H1 (cell line): ENCODE results near the gene MAGI3. TPM values are rescaled to one million over a fixed set of nuclear protein-coding genes. Genes with fewer than 3 reads are reported as not detected.

ENCODE experiments used
- CTCF ChIA-PET: fragments of 300-600 bp; sonication (Branson Sonifier 250); formaldehyde crosslinking; loops from one replicate; lab custom pipeline; 2021; ENCODE audit not compliant: partially characterized antibody; lab: Charles Lee
- POLR2A ChIA-PET: fragments of 300-600 bp; sonication (Branson Sonifier 250); formaldehyde crosslinking; loops from one replicate; lab custom pipeline; 2021; ENCODE audit warnings: inconsistent platforms; ENCODE audit not compliant: partially characterized antibody; lab: Charles Lee
- DNase-seq, 2 experiments: peaks; one replicate each; pipeline versions ENCODE4 v3.0.0 to v3.0.0-alpha.2; 2010 to 2022; ENCODE audit warnings: low spot score in 2 of 2, low read depth in 1 of 2, mixed read lengths in 1 of 2
- FAIRE-seq: peaks from 2 replicates; lab custom pipeline; 2011; peaks lifted over from hg19 to GRCh38; lab: Jason Lieb, UNC
- H2AFZ ChIP-seq: 2 replicates; pipeline ENCODE4 v1.8.1; 2012; ENCODE audit warnings: low read length, inconsistent platforms
- H2AK5ac ChIP-seq: 2 replicates; pipeline ENCODE4 v1.6.1; 2013; ENCODE audit warnings: low read depth, low read length
- H2BK120ac ChIP-seq: replicated peaks from 2 replicates; pipeline ENCODE3; 2013; ENCODE audit warnings: low read depth, low read length, inconsistent platforms
- H2BK12ac ChIP-seq: 2 replicates; pipeline ENCODE4 v1.6.1; 2013; ENCODE audit warnings: low read depth, low read length
- H2BK15ac ChIP-seq: 2 replicates; pipeline ENCODE4 v1.6.1; 2013; ENCODE audit warnings: low read length
- H2BK20ac ChIP-seq: 2 replicates; pipeline ENCODE4 v1.6.1; 2013; ENCODE audit warnings: low read length
- H2BK5ac ChIP-seq: 2 replicates; pipeline ENCODE4 v1.6.1; 2013; ENCODE audit warnings: low read depth, low read length
- H3K14ac ChIP-seq: 2 replicates; pipeline ENCODE4 v1.6.1; 2013; ENCODE audit warnings: inconsistent platforms; ENCODE audit not compliant: insufficient read length
- H3K18ac ChIP-seq: 2 replicates; pipeline ENCODE4 v1.6.1; 2013; ENCODE audit warnings: low read length; ENCODE audit errors: extremely low read depth
- H3K23ac ChIP-seq: 2 replicates; pipeline ENCODE4 v1.6.1; 2013; ENCODE audit warnings: inconsistent platforms; ENCODE audit not compliant: insufficient read length
- H3K23me2 ChIP-seq: 2 replicates; pipeline ENCODE4 v1.6.1; 2013; ENCODE audit warnings: low read depth, low read length
- H3K27ac ChIP-seq: 2 replicates; pipeline ENCODE4 v1.6.1; 2011; ENCODE audit warnings: low read depth, low read length, inconsistent platforms
- H3K27me3 ChIP-seq, 4 experiments: replicated peaks in 1 of 4; 1 replicate in 1 of 4; 2 replicates in 3 of 4; pipeline versions ENCODE4 v1.6.1 to v1.8.1; 2011 to 2013; ENCODE audit warnings: low read length in 3 of 4, mild to moderate bottlenecking in 3 of 4, inconsistent platforms in 2 of 4, mixed read lengths in 2 of 4, moderate library complexity in 1 of 4; ENCODE audit not compliant: control insufficient read depth in 3 of 4, insufficient read depth in 3 of 4; ENCODE audit errors: extremely low read depth in 1 of 4
- H3K36me3 ChIP-seq, 4 experiments: 2 replicates each; pipeline versions ENCODE4 v1.6.1 to v1.8.1; 2011 to 2013; ENCODE audit warnings: mild to moderate bottlenecking in 4 of 4, low read length in 3 of 4, moderate library complexity in 2 of 4, control low read depth in 1 of 4, inconsistent platforms in 1 of 4; ENCODE audit not compliant: insufficient read depth in 4 of 4, control insufficient read depth in 2 of 4
- H3K4ac ChIP-seq: replicated peaks from 2 replicates; pipeline ENCODE3; 2013; ENCODE audit warnings: low read length, low read depth, mixed read lengths, inconsistent platforms; ENCODE audit not compliant: insufficient read length
- H3K4me1 ChIP-seq, 4 experiments: replicated peaks in 1 of 4; 1 replicate in 1 of 4; 2 replicates in 3 of 4; pipeline versions ENCODE4 v1.6.1 to v1.8.1; 2011 to 2013; ENCODE audit warnings: low read length in 3 of 4, inconsistent platforms in 2 of 4, mixed read lengths in 1 of 4; ENCODE audit not compliant: insufficient read depth in 4 of 4, control insufficient read depth in 3 of 4
- H3K4me2 ChIP-seq, 2 experiments: 2 replicates each; pipeline versions ENCODE4 v1.6.1 to v1.8.1; 2011 to 2013; ENCODE audit warnings: low read depth in 2 of 2, low read length in 2 of 2, control low read depth in 1 of 2, inconsistent platforms in 1 of 2, mild to moderate bottlenecking in 1 of 2; ENCODE audit not compliant: insufficient read depth in 1 of 2
- H3K4me3 ChIP-seq, 4 experiments: fragments of 200-600, 300-600 bp in 1 of 4; sonication (generic), shearing (Covaris generic), sonication (Bioruptor Twin) in 1 of 4; 2 replicates each; pipeline versions ENCODE4 v1.5.1 to v1.8.1; 2011 to 2016; ENCODE audit warnings: low read length in 4 of 4, low read depth in 3 of 4, control low read depth in 2 of 4, inconsistent platforms in 2 of 4, mild to moderate bottlenecking in 2 of 4, mixed read lengths in 1 of 4, moderate library complexity in 1 of 4; ENCODE audit not compliant: insufficient read depth in 2 of 4; ENCODE audit errors: extremely low read depth in 1 of 4
- H3K56ac ChIP-seq: replicated peaks from 2 replicates; pipeline ENCODE3; 2013; ENCODE audit warnings: low read depth, mild to moderate bottlenecking, mixed read lengths, low read length, inconsistent platforms; ENCODE audit not compliant: insufficient read length
- H3K79me1 ChIP-seq: 2 replicates; pipeline ENCODE4 v1.6.1; 2013; ENCODE audit warnings: low read depth, low read length, control low read depth
- H3K79me2 ChIP-seq, 2 experiments: 2 replicates each; pipeline versions ENCODE4 v1.6.1 to v1.8.1; 2012 to 2013; ENCODE audit warnings: low read length in 2 of 2, mild to moderate bottlenecking in 2 of 2, inconsistent platforms in 1 of 2; ENCODE audit not compliant: insufficient read depth in 2 of 2, control insufficient read depth in 1 of 2
- H3K9ac ChIP-seq, 4 experiments: replicated peaks in 1 of 4; 1 replicate in 1 of 4; 2 replicates in 3 of 4; pipeline versions ENCODE4 v1.6.1 to v1.8.1; 2011 to 2013; ENCODE audit warnings: low read depth in 3 of 4, low read length in 3 of 4, control low read depth in 2 of 4, mild to moderate bottlenecking in 2 of 4, moderate library complexity in 2 of 4, inconsistent platforms in 1 of 4; ENCODE audit errors: extremely low read depth in 1 of 4
- H3K9me3 ChIP-seq, 2 experiments: 2 replicates each; pipeline versions ENCODE4 v1.6.1 to v1.8.1; 2012 to 2013; ENCODE audit warnings: mild to moderate bottlenecking in 2 of 2, moderate library complexity in 2 of 2, control low read depth in 1 of 2, inconsistent platforms in 1 of 2, low read depth in 1 of 2, low read length in 1 of 2, mixed read lengths in 1 of 2; ENCODE audit not compliant: insufficient read depth in 2 of 2
- H4K20me1 ChIP-seq, 2 experiments: replicated peaks in 1 of 2; 2 replicates each; pipeline versions ENCODE3 to v1.8.1; 2011 to 2013; ENCODE audit warnings: inconsistent platforms in 2 of 2, low read length in 2 of 2, mild to moderate bottlenecking in 1 of 2; ENCODE audit not compliant: insufficient read depth in 2 of 2, control insufficient read depth in 1 of 2
- H4K5ac ChIP-seq: 2 replicates; pipeline ENCODE4 v1.6.1; 2013; ENCODE audit warnings: low read length, low read depth, mixed read lengths, inconsistent platforms; ENCODE audit not compliant: insufficient read length
- H4K8ac ChIP-seq: 2 replicates; pipeline ENCODE4 v1.8.0; 2013; ENCODE audit warnings: mild to moderate bottlenecking, moderate library complexity, low read length, inconsistent platforms; ENCODE audit not compliant: insufficient read depth; ENCODE audit errors: extremely low read depth
- H4K91ac ChIP-seq: replicated peaks from 2 replicates; pipeline ENCODE3; 2013; ENCODE audit warnings: low read length, mixed read lengths, inconsistent platforms; ENCODE audit not compliant: insufficient read length
- BCL11A ChIP-seq, 2 experiments: IDR thresholded peaks; one replicate each; pipeline ENCODE4 v1.6.1; 2011; ENCODE audit warnings: low read depth in 2 of 2, low read length in 2 of 2, mild to moderate bottlenecking in 2 of 2
- BRCA1 ChIP-seq: IDR thresholded peaks from 2 replicates; pipeline ENCODE4 v1.6.1; 2012; ENCODE audit warnings: low read depth, low read length, improper control_type of control experiment
- EP300 ChIP-seq, 2 experiments: IDR thresholded peaks; 1 replicate in 1 of 2; 2 replicates in 1 of 2; pipeline ENCODE4 v1.6.1; 2011 to 2012; ENCODE audit warnings: low read depth in 2 of 2, low read length in 2 of 2, mild to moderate bottlenecking in 2 of 2, borderline replicate concordance in 1 of 2, inconsistent platforms in 1 of 2, moderate library complexity in 1 of 2
- JUND ChIP-seq: IDR thresholded peaks from 2 replicates; pipeline ENCODE4 v1.6.1; 2011; ENCODE audit warnings: mild to moderate bottlenecking, improper control_type of control experiment, low read length
- POLR2A ChIP-seq, 2 experiments: IDR thresholded peaks; 1 replicate in 1 of 2; 2 replicates in 1 of 2; pipeline ENCODE4 v1.6.1; 2011; ENCODE audit warnings: low read depth in 2 of 2, low read length in 2 of 2, mild to moderate bottlenecking in 2 of 2; ENCODE audit errors: control extremely low read depth in 1 of 2
- RFX5 ChIP-seq: IDR thresholded peaks from 2 replicates; pipeline ENCODE4 v1.6.1; 2011; ENCODE audit warnings: low read depth, low read length, improper control_type of control experiment, borderline replicate concordance
- SP4 ChIP-seq: IDR thresholded peaks from 2 replicates; pipeline ENCODE4 v1.6.1; 2012; ENCODE audit warnings: low read length, inconsistent platforms
- TAF1 ChIP-seq: IDR thresholded peaks from 2 replicates; pipeline ENCODE4 v1.6.1; 2011; ENCODE audit warnings: mild to moderate bottlenecking, low read depth, low read length
- YY1 ChIP-seq: IDR thresholded peaks from 2 replicates; pipeline ENCODE4 v1.6.1; 2011; ENCODE audit warnings: low read depth, mild to moderate bottlenecking, low read length
- polyA plus RNA-seq, 7 experiments: library from polyadenylated mRNA; depleted of rRNA in 3 of 7; stranded (reverse) in 5 of 7; unstranded in 2 of 7; fragments of >200 nt in 5 of 7; fragments of 200-250 nt in 2 of 7; gene quantifications; 1 replicate in 5 of 7; 2 replicates in 1 of 7; 4 replicates in 1 of 7; pipeline versions ENCODE4 v1.2.1 to v1.2.3, GENCODE V29; 2011 to 2013; ENCODE audit warnings: missing spikeins in 2 of 7, mixed read lengths in 2 of 7
- total RNA-seq: library from RNA; stranded (reverse); fragmentation: NEBNext Ultra II Directional; extraction: Animal tissue kit (Norgen Biotek cat#: 25700); gene quantifications from 2 replicates; pipeline ENCODE4 v1.2.1, GENCODE V29; 2021

The MAGI3 gene
- total and polyA plus RNA-seq, 2 of the 8 experiments (the other 6 are each of a cell fraction or from before 2014, with no cell fraction given): 2.3 to 7.8 TPM

GRCh38 chr1:113459279-113459678, 69.0 kb downstream of the MAGI3 start:
- H4K91ac ChIP-seq: no peak overlapping the region
- H3K23ac ChIP-seq: no peak overlapping the region
- H3K27me3 ChIP-seq: no peaks in the 10 kb centered on the region
- no peaks in the 10 kb centered on the region for H3K79me1 ChIP-seq
- no peak for FAIRE-seq
- no peak overlapping the region for H4K8ac ChIP-seq
- H2BK5ac ChIP-seq: no peak overlapping the region
- no peak overlapping the region for H2BK12ac ChIP-seq
- H3K9me3 ChIP-seq: peaks cover 0 to 5% of the 10 kb centered on the region in 2 experiments; a peak in 2 of 4 replicates
- H3K4me2 ChIP-seq: no peak overlapping the region
- TF ChIP-seq BRCA1 (no peak), EP300 (IDR thresholded peaks at IDR 0.05; ENCODE audit: borderline replicate concordance in 1 of 2, low read depth in 2 of 2, low read length in 2 of 2) (no peak), POLR2A (IDR thresholded peaks at IDR 0.05; ENCODE audit: control extremely low read depth in 1 of 2, low read depth in 2 of 2, low read length in 2 of 2) (no peak), RFX5 (no peak), YY1 (no peak), TAF1 (no peak), JUND (no peak), SP4 (no peak), BCL11A (IDR thresholded peaks at IDR 0.05; ENCODE audit: low read depth in 2 of 2, low read length in 2 of 2) (no peak)
- no peak overlapping the region for H2AFZ ChIP-seq
- POLR2A ChIA-PET: no interaction called here
- no peak for DNase-seq
- H2BK20ac ChIP-seq: no peak overlapping the region
- no peak overlapping the region for H4K5ac ChIP-seq
- no peak overlapping the region for H3K56ac ChIP-seq
- no peak overlapping the region for H3K9ac ChIP-seq
- no peak overlapping the region for H2BK120ac ChIP-seq
- H4K20me1 ChIP-seq: no peaks in the 10 kb centered on the region
- H3K4ac ChIP-seq: no peak overlapping the region
- H3K18ac ChIP-seq: no peak overlapping the region
- H2AK5ac ChIP-seq: no peak overlapping the region
- no peak overlapping the region for H3K27ac ChIP-seq
- H3K4me1 ChIP-seq: no peaks in the 10 kb centered on the region
- H3K23me2 ChIP-seq: no peaks in the 10 kb centered on the region
- no peak overlapping the region for H3K14ac ChIP-seq
- H2BK15ac ChIP-seq: no peak overlapping the region
- 0 out of 4 replicates have a peak, but pooled peaks cover 0 to 6% of the 10 kb centered on the region in 2 experiments for H3K79me2 ChIP-seq
- CTCF ChIA-PET: no interaction called here
- H3K4me3 ChIP-seq: no peak overlapping the region
- H3K36me3 ChIP-seq: no peaks in the 10 kb centered on the region
